Karpas-422 (cell line): ENCODE data around the gene GMCL2. TPM values are rescaled to one million over a fixed set of nuclear protein-coding genes. Genes with fewer than 3 reads are reported as not detected.

Source experiments
- total RNA-seq: library from RNA; depleted of rRNA; stranded (reverse); fragments of >200 nt; shearing (Covaris generic); gene quantifications from 2 replicates; pipeline ENCODE4 v1.2.3, GENCODE V29; 2014; ENCODE audit warnings: low replicate concordance; rRNA removed

The GMCL2 gene
- total RNA-seq, 1 experiment from 2014 or later = not detected

Other genes starting within 250 kb of the GMCL2 start
- not detected in 2 replicates for gene PROP1, start 191.1 kb downstream of the GMCL2 start, total RNA-seq
- gene N4BP3, start 73.8 kb downstream of the GMCL2 start, total RNA-seq = 1.2 and 4.1 TPM in 2 replicates
- gene RMND5B, start 56.4 kb downstream of the GMCL2 start, total RNA-seq = 42.9 and 59.2 TPM in 2 replicates
- 264 and 330 TPM in 2 replicates for gene NHP2, start 33.5 kb downstream of the GMCL2 start, total RNA-seq
- gene HNRNPAB, start 17.2 kb upstream of the GMCL2 start, total RNA-seq = 75.7 and 136 TPM in 2 replicates
- 116 and 118 TPM in 2 replicates for gene PHYKPL, start 45.4 kb upstream of the GMCL2 start, total RNA-seq